T-cell (primary cell): ENCODE results near the gene SNCG. TPM values are rescaled to one million over a fixed set of nuclear protein-coding genes. Genes with fewer than 3 reads are reported as not detected.

Experiments used
- ATAC-seq, 4 experiments: fragments of 200-7000 bp in 3 of 4; fragments of 150-1000 bp in 1 of 4; cut with Tn5 transposase; replicated peaks in 1 of 4; 1 replicate in 3 of 4; 2 replicates in 1 of 4; pipeline ENCODE4 v1.10.0; 2021; ENCODE audit warnings: moderate library complexity in 3 of 4, mild to moderate bottlenecking in 2 of 4, moderate number of reproducible peaks in 1 of 4
- CTCF ChIA-PET, 2 donors: fragments of 300-600 bp; sonication (Branson Sonifier 250); formaldehyde crosslinking; loops; one replicate each; lab custom pipeline; 2022; ENCODE audit warnings: antibody characterized with exemption in 2 of 2; lab: Charles Lee
- POLR2A ChIA-PET, 2 donors: fragments of 300-600 bp; sonication (Branson Sonifier 250); formaldehyde crosslinking; loops; one replicate each; lab custom pipeline; 2022; ENCODE audit warnings: antibody characterized with exemption in 2 of 2; lab: Charles Lee
- DNase-seq, 35 experiments: peaks; one replicate each; pipeline versions ENCODE4 v3.0.0 to v3.0.0-alpha.2; 2013 to 2023
- H3K27ac ChIP-seq: one replicate; pipeline ENCODE4 v1.5.1; 2013; ENCODE audit warnings: low read length
- H3K27me3 ChIP-seq, 2 experiments: replicated peaks in 1 of 2; 1 replicate in 1 of 2; 2 replicates in 1 of 2; pipeline versions ENCODE4 v1.6.1 to v1.7.0; 2013; ENCODE audit warnings: low read length in 1 of 2, mixed read lengths in 1 of 2; ENCODE audit not compliant: control insufficient read depth in 2 of 2, insufficient read depth in 2 of 2; ENCODE audit errors: extremely low read depth in 1 of 2
- H3K36me3 ChIP-seq, 2 donors: 1 replicate in 1 of 2; 2 replicates in 1 of 2; pipeline versions ENCODE4 v1.6.1 to v1.7.0; 2013; ENCODE audit warnings: low read length in 1 of 2; ENCODE audit not compliant: control insufficient read depth in 2 of 2, insufficient read depth in 1 of 2; ENCODE audit errors: extremely low read depth in 1 of 2
- H3K4me1 ChIP-seq, 2 experiments: 1 replicate in 1 of 2; 2 replicates in 1 of 2; pipeline versions ENCODE4 v1.6.1 to v1.7.0; 2013; ENCODE audit warnings: low read length in 2 of 2, mixed read lengths in 1 of 2; ENCODE audit not compliant: insufficient read depth in 2 of 2, control insufficient read depth in 1 of 2; ENCODE audit errors: extremely low read depth in 1 of 2
- H3K4me3 ChIP-seq, 2 donors: 1 replicate in 1 of 2; 2 replicates in 1 of 2; pipeline versions ENCODE4 v1.5.1 to v1.7.0; 2013; ENCODE audit warnings: mild to moderate bottlenecking in 2 of 2, low read length in 1 of 2, moderate library complexity in 1 of 2; ENCODE audit not compliant: control insufficient read depth in 1 of 2; ENCODE audit errors: extremely low read depth in 1 of 2
- H3K9me3 ChIP-seq: 2 replicates; pipeline ENCODE4 v1.7.0; 2013
- H3K27ac Mint-ChIP-seq, 2 donors: one replicate each; pipeline ENCODE4 v1.8.0; 2020 to 2021; ENCODE audit warnings: mild to moderate bottlenecking in 2 of 2, mixed read lengths in 2 of 2
- H3K27me3 Mint-ChIP-seq, 2 donors: one replicate each; pipeline ENCODE4 v1.8.0; 2021 to 2022; ENCODE audit warnings: mixed read lengths in 2 of 2
- H3K36me3 Mint-ChIP-seq: one replicate; pipeline ENCODE4 v1.8.0; 2021; ENCODE audit warnings: mixed read lengths
- H3K4me1 Mint-ChIP-seq, 3 donors: one replicate each; pipeline ENCODE4 v1.8.0; 2020 to 2022; ENCODE audit warnings: mixed read lengths in 3 of 3, mild to moderate bottlenecking in 1 of 3
- H3K4me3 Mint-ChIP-seq, 3 donors: one replicate each; pipeline ENCODE4 v1.8.0; 2020 to 2022; ENCODE audit warnings: mild to moderate bottlenecking in 3 of 3, mixed read lengths in 3 of 3, moderate library complexity in 3 of 3
- H3K9me3 Mint-ChIP-seq, 3 donors: one replicate each; pipeline ENCODE4 v1.8.0; 2020 to 2022; ENCODE audit warnings: mixed read lengths in 3 of 3
- WGBS: methylation state at CpG from one replicate; pipeline ENCODE4 v1.1.5; 2013; ENCODE audit warnings: missing lambda C conversion rate; ENCODE audit not compliant: insufficient coverage; 5-methylcytosine and 5-hydroxymethylcytosine counted together
- total RNA-seq, 35 experiments: library from RNA in 6 of 35; stranded (reverse) in 6 of 35; fragments of 120-200 nt in 1 of 35; gene quantifications; one replicate each; pipeline versions ENCODE4 v1.2.1 to v1.2.4 and lab custom pipeline; 2013 to 2026

Gene SNCG
- total RNA-seq, 5 donors from 2014 or later (not counting 1 experiment from before 2014, with no cell fraction given), result 0.41 to 0.66 (median 0.44) TPM; not detected in 2

GRCh38 chr10:86965986-86966654 lies 7.7 kb downstream of the SNCG start:
- H3K27me3 Mint-ChIP-seq, result no peaks in the 10 kb centered on the region
- 36% methylated on average over 2 of the region's 11 CpGs for WGBS
- Histone ChIP-seq H3K27ac (peak overlapping the region; percentile 31), H3K4me3 (peak overlapping the region in 1 of 2 donors; percentile 2), H3K36me3 (no peaks in the 10 kb centered on the region), H3K27me3 (peaks cover 4 to 35% of the 10 kb centered on the region in 2 experiments), H3K4me1 (peaks cover 7 to 61% of the 10 kb centered on the region in 2 experiments), H3K9me3 (no peaks in the 10 kb centered on the region)
- peak overlapping the region; percentile 43 to 69 (median 67) for H3K4me3 Mint-ChIP-seq
- DNase-seq (peak in 1 of 35 experiments; percentile 18), ATAC-seq (peak in 1 of 4 experiments; percentile 9)
- no peaks in the 10 kb centered on the region for H3K36me3 Mint-ChIP-seq
- H3K4me1 Mint-ChIP-seq, result peaks cover 26 to 48% (median 39%) of the 10 kb centered on the region in 3 donors
- CTCF ChIA-PET, result interaction anchor here (0.6 to 2.1 kb wide), 12 partner anchors 9 to 126 kb away, joined by 3 to 11 read pairs (median 4); partner anchors contain the start of gene MMRN2 (in 1 of the 2)
- POLR2A ChIA-PET, result no interaction called here
- no peaks in the 10 kb centered on the region for H3K9me3 Mint-ChIP-seq
- H3K27ac Mint-ChIP-seq, result peak overlapping the region; percentile 66 to 75

DNA sequence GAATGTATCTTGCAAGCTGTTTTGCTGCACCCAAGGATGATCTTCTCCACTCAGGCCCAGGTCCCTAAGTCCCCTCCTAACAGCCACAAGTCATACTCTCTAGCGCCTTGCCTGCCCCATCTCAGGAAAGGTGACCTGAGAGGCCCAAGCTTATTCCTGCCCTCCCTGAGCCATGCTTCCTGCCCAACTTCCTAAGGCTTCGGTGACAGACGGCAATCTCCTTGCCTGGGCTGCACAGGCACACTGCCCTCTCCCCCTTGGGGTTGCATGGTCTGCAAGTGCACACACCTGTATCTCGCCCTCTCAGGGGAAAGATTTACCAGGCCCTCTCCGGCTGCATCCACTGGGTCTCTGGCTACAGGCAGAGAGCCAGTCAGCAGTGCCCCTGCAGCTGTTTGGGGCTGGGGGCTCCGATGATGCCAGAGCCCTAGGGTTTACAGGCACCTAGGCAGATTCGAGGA lies 9.1 kb downstream of the SNCG start:
- Mint-ChIP-seq H3K27me3 (no peaks in the 10 kb centered on the region), H3K36me3 (no peaks in the 10 kb centered on the region), H3K4me3 (peak overlapping the region in 1 of 3 donors; percentile 35), H3K27ac (no peak overlapping the region), H3K4me1 (peaks cover 34 to 54% (median 46%) of the 10 kb centered on the region in 3 donors), H3K9me3 (no peaks in the 10 kb centered on the region)
- Histone ChIP-seq H3K4me3 (no peak overlapping the region), H3K4me1 (peaks cover 7 to 68% of the 10 kb centered on the region in 2 experiments), H3K27ac (no peak overlapping the region), H3K9me3 (no peaks in the 10 kb centered on the region), H3K36me3 (no peaks in the 10 kb centered on the region), H3K27me3 (peaks cover 4 to 27% of the 10 kb centered on the region in 2 experiments)
- DNase-seq, result no peak
- WGBS, result 92% methylated on average over 4 of the region's 7 CpGs
- ChIA-PET POLR2A (no interaction called here), CTCF (interaction anchor here (0.7 to 1.9 kb wide), 5 partner anchors 10 to 121 kb away, joined by 4 to 8 read pairs (median 6); partner anchors contain the start of gene MMRN2 (in 1 of the 2))
- ATAC-seq, result no peak

DNA sequence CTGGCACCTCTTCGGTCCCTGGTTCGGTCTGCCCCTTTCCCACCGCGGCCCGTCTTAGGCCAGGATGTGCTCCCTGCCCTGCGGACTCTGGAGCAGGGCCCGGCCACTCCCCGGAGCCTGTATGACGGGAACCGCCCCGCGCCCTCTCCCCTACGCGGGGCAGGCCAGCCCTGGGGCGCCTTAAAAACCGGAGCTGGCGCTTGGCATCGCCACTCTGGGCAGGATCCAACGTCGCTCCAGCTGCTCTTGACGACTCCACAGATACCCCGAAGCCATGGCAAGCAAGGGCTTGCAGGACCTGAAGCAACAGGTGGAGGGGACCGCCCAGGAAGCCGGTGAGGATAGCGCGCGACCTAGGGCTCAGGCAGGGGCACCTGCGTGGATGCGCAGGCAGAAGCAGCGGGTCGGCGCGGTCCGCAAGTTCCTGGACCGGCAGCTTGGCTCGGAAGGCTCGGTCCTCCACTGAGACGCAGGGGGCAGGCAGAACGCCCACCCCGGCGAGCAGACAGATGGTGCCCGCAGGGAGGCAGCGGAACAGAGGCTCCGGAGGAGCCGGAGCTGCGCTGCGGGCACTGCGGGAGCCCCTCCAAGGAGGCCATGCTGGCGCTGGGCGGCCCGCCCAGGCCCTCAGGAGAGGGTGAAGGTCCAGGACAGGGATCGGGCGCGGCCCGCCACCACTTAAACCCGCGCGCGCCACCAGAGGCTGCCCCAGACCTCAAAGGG lies 10.0 kb downstream of the SNCG start, which contains the start of gene ADIRF:
Gene ADIRF, plus strand, starts transcription at position 212 of the 723 bp plus-strand sequence. Its CDS starts 63 bp downstream, at position 275.
- Histone ChIP-seq H3K36me3 (no peaks in the 10 kb centered on the region), H3K9me3 (no peaks in the 10 kb centered on the region), H3K27ac (no peak within 1 kb of the TSS), H3K27me3 (peaks cover 4 to 27% of the 10 kb centered on the region in 2 experiments), H3K4me1 (peaks cover 7 to 67% of the 10 kb centered on the region in 2 experiments), H3K4me3 (peak within 1 kb of the TSS; percentile 17 to 35)
- POLR2A ChIA-PET, result no interaction called here
- Mint-ChIP-seq H3K4me1 (peaks cover 41 to 58% (median 49%) of the 10 kb centered on the region in 3 donors), H3K4me3 (peak within 1 kb of the TSS; percentile 34 to 86 (median 53)), H3K27ac (no peak within 1 kb of the TSS), H3K27me3 (no peaks in the 10 kb centered on the region), H3K9me3 (no peaks in the 10 kb centered on the region), H3K36me3 (no peaks in the 10 kb centered on the region)
- 33% methylated on average over 55 of the region's 59 CpGs for WGBS
- CTCF ChIA-PET, result interaction anchor here (0.5 to 2.8 kb wide), 5 partner anchors 14 to 120 kb away, joined by 3 to 8 read pairs (median 6); no protein-coding TSS in a partner anchor
- ATAC-seq (no peak), DNase-seq (peak in 8 of 35 experiments; percentile 18 to 43 (median 24))

DNA sequence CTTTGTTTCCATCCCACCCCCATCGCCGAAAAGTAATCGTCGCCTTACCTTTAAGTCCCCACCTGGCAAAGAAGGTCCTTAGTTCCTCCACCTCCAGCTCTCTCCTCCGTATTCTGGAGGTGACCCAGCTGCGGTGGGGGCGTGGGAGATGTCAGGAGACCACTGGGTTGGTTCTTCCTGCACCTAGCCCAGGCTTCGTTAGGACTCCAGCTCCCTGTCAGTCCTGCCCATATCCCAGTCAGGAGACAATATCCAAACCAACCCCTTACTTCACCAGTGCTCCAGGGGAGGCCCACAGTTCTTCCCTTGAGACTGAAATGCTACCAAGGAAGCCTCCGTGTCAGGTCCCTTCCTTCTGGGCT lies 10.6 kb downstream of the SNCG start:
- no peaks in the 10 kb centered on the region for H3K36me3 Mint-ChIP-seq
- Histone ChIP-seq H3K4me3 (peak overlapping the region in 1 of 2 donors; percentile 35), H3K9me3 (no peaks in the 10 kb centered on the region), H3K36me3 (no peaks in the 10 kb centered on the region), H3K4me1 (peaks cover 7 to 67% of the 10 kb centered on the region in 2 experiments), H3K27me3 (peaks cover 4 to 27% of the 10 kb centered on the region in 2 experiments), H3K27ac (no peak overlapping the region)
- H3K4me1 Mint-ChIP-seq, result peaks cover 41 to 58% (median 49%) of the 10 kb centered on the region in 3 donors
- ChIA-PET POLR2A (no interaction called here), CTCF (interaction anchor here (0.5 to 2.8 kb wide), 3 partner anchors 14 to 216 kb away, joined by 3 to 8 read pairs (median 3); no protein-coding TSS in a partner anchor)
- no peak overlapping the region for H3K27ac Mint-ChIP-seq
- no peaks in the 10 kb centered on the region for H3K9me3 Mint-ChIP-seq
- DNase-seq, result no peak
- H3K27me3 Mint-ChIP-seq, result no peaks in the 10 kb centered on the region
- H3K4me3 Mint-ChIP-seq, result peak overlapping the region; percentile 7 to 86 (median 24)
- no peak for ATAC-seq
- 66% methylated on average over 3 of the region's 9 CpGs for WGBS

- Histone ChIP-seq H3K27ac (no peak overlapping the region), H3K4me1 (peaks cover 7 to 67% of the 10 kb centered on the region in 2 experiments), H3K9me3 (no peaks in the 10 kb centered on the region), H3K27me3 (peaks cover 4 to 27% of the 10 kb centered on the region in 2 experiments), H3K36me3 (no peaks in the 10 kb centered on the region), H3K4me3 (no peak overlapping the region)
- ATAC-seq (no peak), DNase-seq (no peak)
- H3K4me1 Mint-ChIP-seq, result peaks cover 41 to 58% (median 49%) of the 10 kb centered on the region in 3 donors
- H3K36me3 Mint-ChIP-seq, result no peaks in the 10 kb centered on the region
- 97% methylated on average over 4 of the region's 8 CpGs for WGBS
- no peaks in the 10 kb centered on the region for H3K9me3 Mint-ChIP-seq
- no peaks in the 10 kb centered on the region for H3K27me3 Mint-ChIP-seq
- ChIA-PET CTCF (interaction anchor here (0.6 to 2.8 kb wide), 2 partner anchors 29 to 216 kb away, joined by 3 to 8 read pairs; no protein-coding TSS in a partner anchor), POLR2A (no interaction called here)
- H3K4me3 Mint-ChIP-seq, result peak overlapping the region in 2 of 3 donors; percentile 39 to 86
- peak overlapping the region in 1 of 2 donors; percentile 66 for H3K27ac Mint-ChIP-seq
Measured at GRCh38 chr10:86969421-86970041, 11.1 kb downstream of the SNCG start.
